LNCAP (cell line): Measurements from ENCODE around the gene ABCB7.

Experiments
- CTCF ChIP-seq: fragments of 450-650 bp; IDR thresholded peaks from 2 replicates; pipeline ENCODE4 v1.5.1; 2017; ENCODE audit warnings: mild to moderate bottlenecking

ABCB7 gene

GRCh38 chrX:75149654-75150053, 6.4 kb downstream of the ABCB7 start:
- no peak for TF ChIP-seq CTCF

GRCh38 chrX:75132672-75133071, 23.4 kb downstream of the ABCB7 start:
- no peak for TF ChIP-seq CTCF

GRCh38 chrX:75131973-75132627, 24.0 kb downstream of the ABCB7 start:
- no peak for TF ChIP-seq CTCF

- no peak for TF ChIP-seq CTCF
Measured at GRCh38 chrX:75118296-75118695, 37.8 kb downstream of the ABCB7 start.

- TF ChIP-seq CTCF = no peak
Measured at GRCh38 chrX:75115707-75116413, 40.2 kb downstream of the ABCB7 start.

- no peak for TF ChIP-seq CTCF
Measured at GRCh38 chrX:75114638-75115037, 41.4 kb downstream of the ABCB7 start.

- TF ChIP-seq CTCF = no peak
Measured at GRCh38 chrX:75113664-75114063, 42.4 kb downstream of the ABCB7 start.
